Measurements from ENCODE around the gene ELK4. TPM values are rescaled to one million over a fixed set of nuclear protein-coding genes. Genes with fewer than 3 reads are reported as not detected.

Gene ELK4
- total and polyA plus RNA-seq, 2 experiments from 2014 or later = 5.1 to 19.7 TPM

GRCh38 chr1:205589046-205589445 lies 42.8 kb downstream of the ELK4 start:
- Histone ChIP-seq H3F3A (replicated peaks; ENCODE audit: low read depth) (no peaks in the 10 kb centered on the region), H3K27ac (ENCODE audit: low read depth) (no peak overlapping the region), H3K4me3 (no peak overlapping the region), H3K36me3 (ENCODE audit: insufficient read depth) (no peaks in the 10 kb centered on the region), H3K9me2 (ENCODE audit: insufficient read depth) (no peaks in the 10 kb centered on the region), H3K4me2 (no peak overlapping the region), H4K20me1 (replicated peaks; ENCODE audit: insufficient read depth) (no peaks in the 10 kb centered on the region), H2AFZ (no peak overlapping the region), H3K4me1 (ENCODE audit: insufficient read depth) (peaks cover 9% of the 10 kb centered on the region; the same call in 1 of the 2 replicates), H3K79me2 (replicated peaks; ENCODE audit: insufficient read depth) (no peaks in the 10 kb centered on the region), H3K27me3 (ENCODE audit: insufficient read depth) (peaks cover 4% of the 10 kb centered on the region; the same call in 1 of the 2 replicates)
- H3K4me1 Mint-ChIP-seq = peaks cover 9% of the 10 kb centered on the region; the same call in 2 of the 3 replicates
- ATAC-seq (no peak), DNase-seq (ENCODE audit: low spot score) (no peak)
- H3K4me3 Mint-ChIP-seq = no peak overlapping the region
- H3K27me3 Mint-ChIP-seq (ENCODE audit: insufficient read depth, low read depth, poor library complexity) = peaks cover 2% of the 10 kb centered on the region
- no peaks in the 10 kb centered on the region for H3K36me3 Mint-ChIP-seq (ENCODE audit: low read depth)
- no peak overlapping the region for H3K27ac Mint-ChIP-seq
- no peaks in the 10 kb centered on the region for H3K9me3 Mint-ChIP-seq
- no peak for TF ChIP-seq ZNF331 (CRISPR knock-in tag; IDR thresholded peaks at IDR 0.05; ENCODE audit: low read depth)
- no peak for TF ChIP-seq STAT1 (IDR thresholded peaks at IDR 0.05; ENCODE audit: unreplicated experiment)
- TF ChIP-seq EZH2 (IDR thresholded peaks at IDR 0.05; ENCODE audit: low read depth, unreplicated experiment) = no peak
- no peak for TF ChIP-seq REST (IDR thresholded peaks at IDR 0.05; ENCODE audit: unreplicated experiment)
- no peak for TF ChIP-seq JUNB (IDR thresholded peaks at IDR 0.05; ENCODE audit: unreplicated experiment)
- no peak for TF ChIP-seq POLR2AphosphoS5 (IDR thresholded peaks at IDR 0.05; ENCODE audit: low read depth)
- TF ChIP-seq ETS1 (IDR thresholded peaks at IDR 0.05) = no peak
- TF ChIP-seq NANOG (IDR thresholded peaks at IDR 0.05; ENCODE audit: borderline replicate concordance) = no peak
- no peak for TF ChIP-seq CREB1 (CRISPR knock-in tag; IDR thresholded peaks at IDR 0.05; ENCODE audit: low read depth)
- TF ChIP-seq ZNF114 (CRISPR knock-in tag; IDR thresholded peaks at IDR 0.05) = no peak
- TF ChIP-seq ZNF462 (CRISPR knock-in tag; IDR thresholded peaks at IDR 0.05) = no peak

All from GM23338 (cell line).